GM18526 (cell line): Measurements from ENCODE around the gene WDR36.

Experiments used
- POLR2A ChIP-seq: IDR thresholded peaks from 3 replicates; pipeline ENCODE4 v1.6.1; 2011; ENCODE audit not compliant: insufficient read length; ENCODE audit errors: extremely low read depth

WDR36 gene

DNA sequence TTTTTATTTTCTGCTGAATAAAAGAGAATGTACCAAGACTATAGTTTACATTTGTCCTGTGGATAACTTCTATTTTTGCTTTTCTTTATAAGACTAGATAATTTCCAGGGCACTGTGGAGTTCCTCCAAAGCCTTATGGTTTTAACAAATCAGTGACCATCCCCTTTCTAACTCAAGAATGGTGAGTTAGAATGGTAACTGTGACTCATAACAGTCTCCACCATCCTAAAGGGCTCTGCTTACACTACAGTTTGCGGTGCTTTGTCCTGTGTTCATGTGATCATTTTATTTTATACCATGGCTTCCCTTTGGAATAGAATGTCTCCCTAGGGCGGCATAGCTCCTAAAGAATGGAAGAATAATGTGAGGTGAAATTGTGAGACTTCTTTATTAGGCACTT lies 30.2 kb downstream of the WDR36 start:
- no peak for TF ChIP-seq POLR2A

DNA sequence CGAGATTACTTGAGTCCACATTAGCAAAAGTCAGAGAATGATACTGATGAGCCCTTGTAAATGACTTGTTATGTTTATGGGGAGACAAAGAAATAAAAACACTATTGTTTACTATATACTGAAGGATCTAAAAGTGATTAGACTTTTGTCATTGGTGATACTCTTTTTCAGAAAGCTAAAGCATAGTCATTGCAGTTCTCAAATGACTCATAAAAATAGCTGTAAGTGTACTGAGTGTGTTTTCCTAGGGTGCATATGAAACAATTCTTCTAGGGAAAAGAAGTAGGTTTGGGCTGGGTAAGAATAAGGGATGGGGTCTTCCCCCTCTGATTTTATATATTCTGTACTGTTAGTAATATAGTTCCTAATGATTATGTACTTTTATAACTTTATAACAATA lies 32.6 kb downstream of the WDR36 start:
- TF ChIP-seq POLR2A = no peak

DNA sequence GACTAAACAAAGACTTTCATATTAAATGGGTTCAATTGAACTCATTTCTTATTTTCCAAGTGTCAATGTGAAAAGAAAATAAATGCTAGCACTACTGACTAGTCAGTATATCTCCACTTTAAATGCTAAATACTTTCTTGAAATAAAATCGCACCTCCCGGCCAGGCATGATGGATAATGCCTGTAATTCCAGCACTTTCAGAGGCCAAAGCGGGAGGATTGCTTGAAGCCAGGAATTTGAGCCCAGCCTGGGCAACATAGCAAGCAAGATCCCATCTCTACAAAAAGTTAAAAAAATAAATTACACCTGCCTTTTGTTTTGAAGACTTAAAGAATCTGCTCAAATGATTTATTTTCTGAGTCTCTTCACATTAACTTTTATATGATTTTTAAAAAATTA lies 34.7 kb downstream of the WDR36 start:
- TF ChIP-seq POLR2A = no peak

DNA sequence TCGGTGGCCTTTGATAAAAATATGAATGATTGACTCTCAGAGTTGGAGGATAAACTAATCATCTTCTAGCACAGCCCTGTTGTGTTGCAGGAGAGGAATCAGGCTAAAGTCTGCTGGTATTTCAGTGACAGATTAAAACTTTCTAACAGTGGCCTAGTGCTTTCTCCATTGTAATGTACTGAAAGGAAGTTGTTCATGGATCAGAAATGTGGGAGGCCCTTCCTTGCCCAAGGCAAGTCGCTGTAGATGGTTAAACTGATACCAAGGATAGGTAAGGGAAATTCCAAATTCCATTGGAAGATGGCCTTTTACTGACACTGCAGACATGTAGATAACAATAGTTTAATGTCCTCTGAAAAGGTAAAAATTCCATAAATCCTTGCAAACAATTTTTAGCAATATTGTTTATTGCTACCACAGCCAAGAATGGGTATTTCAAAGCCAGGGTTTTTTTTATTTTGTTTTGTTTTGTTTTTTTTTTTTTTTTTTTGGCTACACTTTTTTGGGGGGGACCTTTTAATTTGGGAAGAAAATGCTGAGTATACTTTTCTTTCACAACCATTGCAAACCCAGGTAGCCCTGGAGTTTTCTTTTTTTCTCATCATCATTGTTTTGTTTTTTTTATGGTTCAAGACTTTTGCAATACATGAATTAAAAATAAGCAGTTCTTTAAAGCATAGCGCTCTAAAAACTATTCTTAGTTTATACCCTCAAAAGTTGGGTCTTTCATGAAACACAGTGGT lies 35.5 kb downstream of the WDR36 start:
- no peak for TF ChIP-seq POLR2A

DNA sequence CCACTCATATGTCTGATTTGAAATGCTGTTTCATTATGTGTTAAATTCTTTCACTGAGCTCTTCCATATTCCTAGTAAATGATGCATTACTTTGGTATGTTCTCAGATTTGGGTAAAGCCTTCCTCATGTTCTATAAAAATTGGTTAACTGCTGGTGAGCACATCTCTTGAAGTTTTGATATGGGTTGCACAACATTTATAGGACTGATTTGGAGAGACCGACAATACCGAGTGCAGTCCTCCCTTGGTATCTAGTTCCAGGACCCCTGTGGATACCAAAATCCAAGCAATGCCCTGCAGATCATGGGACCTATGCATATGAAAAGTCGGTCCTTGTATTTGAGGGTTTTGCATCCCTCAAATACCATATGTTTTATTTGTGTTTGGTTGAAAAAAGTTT lies 37.8 kb downstream of the WDR36 start:
- no peak for TF ChIP-seq POLR2A

DNA sequence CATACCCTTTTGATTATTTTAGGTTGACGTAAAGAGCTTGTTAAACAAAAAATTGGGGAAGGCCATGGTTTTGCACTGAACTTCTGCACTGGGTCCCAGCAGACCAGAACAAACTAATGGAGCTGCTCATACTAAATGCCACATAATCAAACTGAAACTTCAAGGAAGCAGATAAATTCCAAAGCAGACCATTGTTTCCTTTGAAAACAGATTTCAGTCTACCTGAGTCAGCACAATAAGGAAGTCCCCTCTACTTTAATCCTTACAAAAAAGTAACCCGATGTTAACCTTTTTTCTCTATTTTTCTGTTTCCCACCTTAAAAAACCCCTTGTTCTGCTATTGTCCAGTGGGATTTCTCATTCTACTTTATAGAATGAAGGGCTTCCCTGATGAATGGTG lies 39.2 kb downstream of the WDR36 start:
- TF ChIP-seq POLR2A = no peak

DNA sequence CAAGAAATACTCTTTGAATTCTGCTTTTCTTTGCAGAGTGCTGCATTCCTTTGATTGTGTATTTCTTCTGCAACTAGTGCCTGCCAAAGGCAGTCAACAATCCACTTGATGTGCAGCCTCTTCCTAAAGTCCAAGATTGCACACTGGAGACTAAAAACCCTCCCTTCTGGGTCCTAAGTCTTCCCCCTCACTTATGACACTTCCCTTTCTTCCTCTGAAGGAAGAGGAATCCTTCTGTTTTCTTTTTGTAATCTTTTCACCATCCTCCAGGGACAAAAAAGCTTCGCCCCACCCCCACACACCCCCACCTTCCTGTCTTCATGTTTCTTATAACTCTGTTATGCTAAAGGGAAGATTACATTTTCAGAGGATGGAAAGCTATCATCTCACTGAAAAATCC lies 39.9 kb downstream of the WDR36 start:
- no peak for TF ChIP-seq POLR2A

- TF ChIP-seq POLR2A = no peak
These were observed 40.7 kb downstream of the WDR36 start for GRCh38 chr5:111132731-111133435.

DNA sequence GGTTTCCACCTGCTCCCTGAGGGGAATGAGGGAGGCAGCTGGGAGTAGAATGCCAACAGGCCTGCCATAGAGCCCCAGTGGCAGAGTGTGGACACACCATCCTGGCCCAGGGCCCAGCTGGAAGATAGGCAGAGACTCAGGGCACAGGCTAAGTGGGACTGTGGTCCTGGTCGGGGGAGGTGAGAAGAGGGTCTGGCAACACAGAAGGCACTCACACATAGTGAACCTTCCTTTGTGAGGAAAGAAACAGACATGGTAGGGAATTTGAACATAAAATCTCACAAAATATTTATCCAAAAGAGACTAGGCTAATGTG lies 41.2 kb downstream of the WDR36 start:
- no peak for TF ChIP-seq POLR2A

GRCh38 chr5:111134087-111134486 lies 41.9 kb downstream of the WDR36 start:
- no peak for TF ChIP-seq POLR2A

- TF ChIP-seq POLR2A = no peak
These were observed 42.7 kb downstream of the WDR36 start for GRCh38 chr5:111134864-111135263.

- no peak for TF ChIP-seq POLR2A
These were observed 43.2 kb downstream of the WDR36 start for GRCh38 chr5:111135363-111135762.

DNA sequence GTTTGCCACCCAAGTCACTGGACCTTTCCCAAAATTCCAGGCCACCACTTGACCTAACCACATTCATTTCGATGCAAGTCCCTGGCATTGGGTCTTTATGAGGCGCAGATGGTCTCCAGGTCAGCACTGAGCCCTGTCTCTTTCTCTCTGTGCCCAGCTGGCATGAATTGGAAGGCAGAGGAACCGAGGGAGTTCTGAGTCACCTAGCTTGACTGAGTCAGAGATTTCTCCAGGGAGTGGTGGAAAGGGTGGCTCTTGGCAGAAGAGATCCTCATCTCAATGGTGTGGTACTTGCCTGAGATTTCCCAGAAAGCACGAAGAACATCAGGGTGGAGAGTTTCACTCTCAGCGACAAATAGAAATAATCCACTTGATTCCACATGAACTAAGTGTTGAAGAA lies 43.8 kb downstream of the WDR36 start:
- no peak for TF ChIP-seq POLR2A

GRCh38 chr5:111138096-111138495 lies 45.9 kb downstream of the WDR36 start:
- TF ChIP-seq POLR2A = no peak

DNA sequence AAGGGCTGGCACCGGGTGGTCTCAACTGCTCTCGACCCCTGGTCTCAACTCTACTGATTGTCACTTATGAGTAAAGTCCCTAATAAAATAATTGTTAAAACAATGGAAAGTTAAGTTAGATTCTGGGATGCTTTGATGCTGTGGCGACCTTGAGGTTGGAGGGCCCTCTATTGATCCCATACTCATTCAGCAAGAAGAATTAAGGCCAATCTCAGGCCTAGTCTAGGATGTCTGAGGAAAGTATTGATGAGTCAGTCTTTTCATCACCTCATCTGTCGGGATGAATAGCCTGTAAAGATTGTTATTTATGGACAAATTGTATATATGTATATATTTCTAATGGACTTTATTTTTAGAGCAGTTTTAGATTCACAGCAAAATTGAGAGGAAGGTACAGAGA lies 50.8 kb downstream of the WDR36 start:
- TF ChIP-seq POLR2A = no peak

DNA sequence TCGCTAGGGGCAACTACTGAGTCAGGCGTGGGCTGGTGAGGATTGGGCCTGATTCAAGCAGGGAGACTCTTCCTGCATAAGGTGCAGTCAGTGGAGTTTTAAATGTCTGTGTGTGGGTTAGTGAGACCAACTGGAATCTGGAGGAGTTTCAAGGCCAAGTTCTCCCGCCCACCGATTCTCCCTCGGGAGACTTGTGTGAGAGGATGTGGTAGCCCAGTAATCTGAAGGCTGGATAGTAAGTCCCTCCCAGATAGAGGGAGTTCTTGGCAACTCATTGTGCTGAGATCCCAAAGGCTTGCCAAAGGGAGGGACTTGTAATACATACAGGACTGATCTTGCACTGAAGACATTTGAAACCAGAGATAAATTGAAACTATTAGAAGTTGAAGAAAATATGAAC lies 51.8 kb downstream of the WDR36 start:
- TF ChIP-seq POLR2A = no peak

- TF ChIP-seq POLR2A = no peak
These were observed 52.3 kb downstream of the WDR36 start for GRCh38 chr5:111144352-111144930.

DNA sequence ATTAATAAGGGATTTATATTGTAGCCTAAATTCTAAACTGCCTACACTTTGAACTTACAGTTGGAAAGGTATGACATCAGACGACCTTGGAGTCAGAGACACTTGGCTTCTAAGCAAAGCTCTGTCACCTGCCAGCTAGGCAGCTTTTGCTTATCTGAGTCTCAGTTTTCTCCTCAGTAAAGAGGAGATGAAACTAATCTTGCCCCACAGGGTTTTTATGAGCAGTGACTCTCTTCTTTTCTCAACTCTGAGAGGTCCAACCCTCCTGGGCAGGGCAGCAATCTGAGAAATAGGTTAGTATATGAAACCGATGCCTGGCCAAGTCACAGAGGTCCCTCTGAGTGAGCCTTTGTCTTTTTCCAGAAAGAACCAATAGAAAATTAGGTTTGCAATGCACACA lies 53.9 kb downstream of the WDR36 start:
- TF ChIP-seq POLR2A = no peak
